HK-2 (cell line): ENCODE results near the gene ANKK1.

Experiments
- DNase-seq: peaks from one replicate; pipeline ENCODE4 v3.0.0-alpha.2; 2018; ENCODE audit not compliant: unreplicated experiment

Gene ANKK1

GRCh38 chr11:113377681-113378412, 9.7 kb upstream of the ANKK1 start:
- no peak for DNase-seq

DNA sequence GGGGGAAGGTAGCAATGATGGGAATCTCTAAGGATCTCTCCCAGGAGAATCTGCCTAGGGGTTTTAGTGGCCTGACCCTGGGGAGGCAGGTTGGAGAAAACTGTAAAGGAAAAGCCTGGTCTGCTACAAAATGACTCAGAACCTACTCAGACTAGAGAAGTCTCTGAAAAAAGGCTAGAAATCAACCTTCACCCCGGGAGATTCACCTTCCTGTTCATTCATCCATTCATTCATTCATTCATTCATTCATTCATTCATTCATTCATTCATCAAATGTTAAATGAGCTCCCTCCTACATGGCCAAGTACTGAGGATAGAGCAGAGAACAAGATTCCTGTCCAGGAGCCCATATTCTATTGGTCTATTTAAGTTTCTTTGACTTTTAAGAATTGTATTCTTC, 8.9 kb upstream of the ANKK1 start:
- DNase-seq, result no peak

- no peak for DNase-seq
Measured at GRCh38 chr11:113382121-113382520, 5.5 kb upstream of the ANKK1 start.

DNA sequence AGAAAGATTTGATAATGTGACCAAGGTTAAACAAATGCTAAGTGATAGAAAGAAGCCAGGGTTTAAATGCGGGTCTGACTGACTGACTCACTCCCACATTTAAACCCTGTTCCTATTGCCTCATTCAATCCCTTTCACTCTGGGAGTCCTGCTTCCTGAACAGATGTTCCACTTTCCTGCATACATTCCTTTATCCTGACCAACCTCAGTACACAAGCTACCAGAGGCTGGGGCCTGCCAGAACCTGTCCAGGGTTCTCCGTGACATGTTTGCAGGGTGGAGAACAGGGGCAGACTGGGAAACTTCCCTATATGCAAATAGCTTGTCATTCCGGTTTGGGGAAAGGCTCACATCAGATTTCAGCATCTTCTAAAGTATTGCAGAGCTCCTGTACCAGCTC, 3.0 kb upstream of the ANKK1 start:
- DNase-seq, result no peak

DNA sequence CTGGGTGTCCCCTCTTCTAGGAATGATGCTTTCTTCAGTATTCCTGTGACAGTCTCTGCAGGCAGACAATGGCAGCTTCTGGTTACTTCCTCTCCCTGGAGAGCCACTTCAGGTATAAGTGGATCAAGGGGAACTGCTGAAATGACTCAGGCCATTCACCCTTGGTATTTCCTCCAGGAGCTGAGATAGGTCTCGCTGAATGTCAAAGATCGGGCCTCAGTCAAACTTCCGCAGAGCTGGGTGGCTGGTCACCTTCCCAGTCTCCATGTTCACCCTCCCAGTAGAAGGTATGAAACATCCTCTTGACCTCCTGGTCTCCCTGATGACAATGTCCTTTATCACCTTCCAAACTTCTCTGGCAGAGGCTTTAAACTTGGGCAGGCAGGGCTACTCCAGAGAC, 1.8 kb upstream of the ANKK1 start:
- no peak for DNase-seq

GRCh38 chr11:113386866-113387265, 713 bp upstream of the ANKK1 start:
- no peak for DNase-seq

- no peak for DNase-seq
Measured at GRCh38 chr11:113389272-113389671, 1.7 kb downstream of the ANKK1 start.

GRCh38 chr11:113392236-113392921, 4.8 kb downstream of the ANKK1 start:
- no peak for DNase-seq

DNA sequence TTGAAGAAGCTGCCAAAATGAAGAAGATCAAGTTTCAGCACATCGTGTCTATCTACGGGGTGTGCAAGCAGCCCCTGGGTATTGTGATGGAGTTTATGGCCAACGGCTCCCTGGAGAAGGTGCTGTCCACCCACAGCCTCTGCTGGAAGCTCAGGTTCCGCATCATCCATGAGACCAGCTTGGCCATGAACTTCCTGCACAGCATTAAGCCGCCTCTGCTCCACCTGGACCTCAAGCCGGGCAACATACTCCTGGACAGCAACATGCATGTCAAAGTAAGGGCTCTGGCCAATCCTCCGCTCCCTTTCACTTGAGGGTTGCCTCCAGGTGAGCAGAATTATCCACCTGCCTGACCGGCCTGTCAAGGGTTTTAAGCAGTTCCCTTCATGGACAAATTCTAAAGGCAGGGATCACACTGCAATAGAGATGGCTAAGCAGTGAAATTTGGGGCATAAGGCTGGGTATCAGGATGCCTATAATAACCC, 6.0 kb downstream of the ANKK1 start:
- DNase-seq, result no peak

- DNase-seq, result no peak
Measured at GRCh38 chr11:113394919-113395318, 7.3 kb downstream of the ANKK1 start.

DNA sequence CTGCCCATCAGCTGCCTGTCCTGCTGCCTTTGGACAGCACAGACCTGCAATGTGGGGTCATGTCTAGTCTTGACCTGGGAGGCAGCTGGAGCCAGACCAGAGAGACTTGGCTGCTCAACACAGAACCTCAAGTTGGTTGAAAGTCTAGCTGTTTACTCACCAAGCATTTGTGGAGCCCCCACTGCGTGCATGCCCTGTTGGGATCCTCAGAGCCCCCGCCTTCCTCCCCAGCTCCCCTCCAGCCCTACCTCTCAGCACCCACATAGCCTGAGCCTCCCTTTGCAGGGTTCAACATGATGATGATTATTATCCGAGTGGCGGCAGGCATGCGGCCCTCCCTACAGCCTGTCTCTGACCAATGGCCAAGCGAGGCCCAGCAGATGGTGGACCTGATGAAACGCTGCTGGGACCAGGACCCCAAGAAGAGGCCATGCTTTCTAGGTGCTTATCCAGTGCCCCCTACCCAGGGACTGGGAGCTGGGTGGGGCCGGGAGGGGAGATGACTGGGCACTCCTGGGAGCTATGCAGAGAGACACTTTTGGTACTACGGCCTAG, 8.3 kb downstream of the ANKK1 start:
- DNase-seq, result no peak

- no peak for DNase-seq
Measured at GRCh38 chr11:113396690-113397089, 9.1 kb downstream of the ANKK1 start.

GRCh38 chr11:113397212-113397611, 9.6 kb downstream of the ANKK1 start:
- DNase-seq, result no peak

- DNase-seq, result no peak
Measured at GRCh38 chr11:113397821-113398220, 10.2 kb downstream of the ANKK1 start.

- no peak for DNase-seq
Measured at GRCh38 chr11:113398669-113399430, 11.3 kb downstream of the ANKK1 start.

DNA sequence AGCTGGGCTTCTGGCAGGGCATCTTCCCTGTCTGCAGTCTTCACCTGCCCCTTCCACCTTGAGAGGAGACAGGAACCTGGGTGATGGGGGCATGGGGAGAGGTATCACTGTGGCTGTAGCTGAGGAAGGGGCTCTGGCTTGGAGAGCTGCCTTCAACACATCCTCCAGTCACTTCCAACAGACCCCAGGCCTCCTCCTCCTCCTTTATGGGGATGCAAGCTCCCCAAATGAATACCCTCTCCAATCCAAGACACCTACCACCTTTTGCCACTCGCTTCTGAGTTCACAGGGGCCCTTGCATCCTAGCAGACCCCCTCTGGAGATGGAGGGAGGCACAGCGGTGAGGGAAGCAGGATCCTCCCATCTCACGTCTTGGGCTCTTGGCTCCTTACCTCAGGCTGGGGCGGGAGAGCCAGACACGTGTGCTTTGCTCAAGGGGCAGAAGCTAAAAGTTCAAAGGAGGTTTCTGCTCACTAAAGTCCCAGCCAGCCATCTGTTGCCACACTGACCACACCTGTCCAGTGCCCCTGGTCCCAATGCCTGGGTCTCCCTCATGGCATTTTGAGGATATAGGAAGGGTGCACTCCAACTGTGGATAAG, 13.2 kb downstream of the ANKK1 start:
- no peak for DNase-seq

GRCh38 chr11:113401718-113402117, 14.1 kb downstream of the ANKK1 start:
- peak; percentile 34 for DNase-seq

GRCh38 chr11:113404859-113405430, 17.4 kb downstream of the ANKK1 start:
- no peak for DNase-seq

- DNase-seq, result no peak
Measured at GRCh38 chr11:113405724-113406478, 18.3 kb downstream of the ANKK1 start.

DNA sequence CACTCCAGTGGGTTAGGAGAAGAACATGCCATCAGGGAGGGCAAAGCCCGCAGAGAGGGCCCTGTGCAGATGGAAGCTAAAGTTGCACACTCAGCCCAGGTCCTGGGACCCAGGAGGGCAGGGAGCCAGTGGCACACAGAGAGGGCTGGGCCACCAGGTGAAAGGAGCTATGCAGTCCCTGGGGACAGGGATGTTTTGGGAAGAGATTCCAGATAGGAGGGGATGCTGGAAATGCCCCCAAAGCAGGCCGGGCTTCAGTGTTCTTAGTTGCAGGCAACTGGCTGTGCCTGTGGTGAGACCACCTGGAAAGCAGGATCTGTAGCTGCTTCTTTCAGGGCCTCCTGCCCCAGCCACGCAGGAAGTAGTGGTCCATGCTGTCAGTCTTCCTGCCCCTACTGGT, 19.6 kb downstream of the ANKK1 start:
- DNase-seq, result no peak

DNA sequence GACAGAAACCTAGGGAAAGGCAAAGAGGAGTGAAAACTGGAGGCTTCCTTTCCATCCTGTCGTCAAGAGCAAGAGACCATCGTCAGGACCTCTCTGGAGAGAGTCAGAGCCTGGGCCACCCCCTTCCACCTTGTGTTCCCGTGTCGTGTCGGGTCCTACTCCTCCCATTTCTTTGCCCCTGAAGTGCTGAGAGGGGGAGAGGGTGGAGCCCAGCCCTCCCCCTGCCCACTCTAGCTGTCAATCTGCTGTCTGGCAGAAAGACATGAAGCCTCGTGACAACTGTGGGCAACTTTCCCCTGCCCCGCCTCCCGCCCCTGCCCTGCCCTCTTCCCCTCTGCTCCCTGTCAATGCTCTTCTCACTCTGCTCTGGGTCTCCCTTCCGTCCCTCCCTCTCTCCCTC, 20.6 kb downstream of the ANKK1 start:
- no peak for DNase-seq
